Measurements from ENCODE around the gene RAP1A.

RAP1A gene

DNA sequence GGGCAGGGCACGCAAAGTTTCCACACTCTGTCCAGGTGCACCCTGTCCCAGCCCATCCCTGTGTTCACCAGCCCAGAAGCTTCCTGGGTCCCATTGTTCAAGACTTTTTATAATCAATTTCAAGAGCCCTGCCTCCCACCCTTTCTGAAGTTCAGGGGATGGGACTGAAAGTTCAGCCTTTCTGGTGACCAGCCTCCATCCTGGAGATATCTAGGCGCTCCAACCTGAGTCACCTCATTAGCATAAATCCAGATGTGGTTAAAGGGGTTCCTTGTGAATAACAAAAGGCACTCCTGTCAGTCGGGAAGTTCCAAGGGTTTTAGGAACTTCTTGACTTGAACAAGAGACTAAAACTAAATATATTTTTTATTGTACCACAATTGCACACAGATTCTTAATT, 48.4 kb upstream of the RAP1A start:
- no peaks in the 10 kb centered on the region for H4K20me1 ChIP-seq (ENCODE audit: insufficient read depth, low read length)
- no peak overlapping the region for H3K27ac ChIP-seq (ENCODE audit: low read length)
- TF ChIP-seq, protein P1, sequence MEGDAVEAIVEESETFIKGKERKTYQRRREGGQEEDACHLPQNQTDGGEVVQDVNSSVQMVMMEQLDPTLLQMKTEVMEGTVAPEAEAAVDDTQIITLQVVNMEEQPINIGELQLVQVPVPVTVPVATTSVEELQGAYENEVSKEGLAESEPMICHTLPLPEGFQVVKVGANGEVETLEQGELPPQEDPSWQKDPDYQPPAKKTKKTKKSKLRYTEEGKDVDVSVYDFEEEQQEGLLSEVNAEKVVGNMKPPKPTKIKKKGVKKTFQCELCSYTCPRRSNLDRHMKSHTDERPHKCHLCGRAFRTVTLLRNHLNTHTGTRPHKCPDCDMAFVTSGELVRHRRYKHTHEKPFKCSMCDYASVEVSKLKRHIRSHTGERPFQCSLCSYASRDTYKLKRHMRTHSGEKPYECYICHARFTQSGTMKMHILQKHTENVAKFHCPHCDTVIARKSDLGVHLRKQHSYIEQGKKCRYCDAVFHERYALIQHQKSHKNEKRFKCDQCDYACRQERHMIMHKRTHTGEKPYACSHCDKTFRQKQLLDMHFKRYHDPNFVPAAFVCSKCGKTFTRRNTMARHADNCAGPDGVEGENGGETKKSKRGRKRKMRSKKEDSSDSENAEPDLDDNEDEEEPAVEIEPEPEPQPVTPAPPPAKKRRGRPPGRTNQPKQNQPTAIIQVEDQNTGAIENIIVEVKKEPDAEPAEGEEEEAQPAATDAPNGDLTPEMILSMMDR (IDR thresholded peaks at IDR 0.05; ENCODE audit: low read length): no peak
- no peak for TF ChIP-seq EZH2phosphoT487 (IDR thresholded peaks at IDR 0.05; ENCODE audit: low read length)
- TF ChIP-seq EZH2 (optimal IDR thresholded peaks at IDR 0.05; ENCODE audit: low read depth, low read length): no peak
- H3K27me3 ChIP-seq (replicated peaks; ENCODE audit: insufficient read depth, low read length): no peaks in the 10 kb centered on the region
- H3K79me2 ChIP-seq (ENCODE audit: low read length): no peaks in the 10 kb centered on the region
- H3F3A ChIP-seq (ENCODE audit: insufficient read depth, low read length): no peaks in the 10 kb centered on the region
- H2AFZ ChIP-seq (ENCODE audit: low read length): no peak overlapping the region
- no peaks in the 10 kb centered on the region for H3K4me1 ChIP-seq (ENCODE audit: low read length)
- no peak for DNase-seq
- H3K4me3 ChIP-seq (ENCODE audit: low read length): no peak overlapping the region
- H3K9me3 ChIP-seq (replicated peaks; ENCODE audit: insufficient read depth, low read length): no peaks in the 10 kb centered on the region
- H3K9me2 ChIP-seq (replicated peaks; ENCODE audit: insufficient read depth, low read length): no peaks in the 10 kb centered on the region
- no peak overlapping the region for H3K9ac ChIP-seq (ENCODE audit: low read length)
- no peaks in the 10 kb centered on the region for H3K36me3 ChIP-seq (replicated peaks; ENCODE audit: insufficient read depth, low read length)
- no peak overlapping the region for H3K4me2 ChIP-seq (ENCODE audit: low read depth, low read length)

DNA sequence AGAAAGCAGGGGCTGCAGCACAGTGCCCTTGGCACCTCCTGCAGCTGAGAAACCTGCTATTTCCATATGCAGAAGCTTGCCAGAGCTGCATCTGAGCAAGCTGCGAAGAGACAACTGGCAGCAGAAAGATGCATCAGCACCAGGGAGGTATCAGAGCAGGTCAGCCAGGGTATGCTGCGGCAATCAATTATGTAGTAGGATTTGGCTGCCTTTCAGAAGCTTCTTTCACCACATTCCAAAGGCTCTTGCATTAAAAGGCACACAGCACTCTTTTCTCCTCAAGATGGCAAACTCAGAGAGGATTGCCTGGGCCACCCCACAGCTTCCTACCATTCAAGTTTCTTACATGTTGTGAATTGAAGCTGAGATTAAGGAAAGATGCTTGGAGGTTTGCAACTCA, 47.6 kb upstream of the RAP1A start:
- TF ChIP-seq EZH2 (optimal IDR thresholded peaks at IDR 0.05; ENCODE audit: low read depth, low read length) (no peak), EZH2phosphoT487 (IDR thresholded peaks at IDR 0.05; ENCODE audit: low read length) (no peak)
- TF ChIP-seq, protein P1 (IDR thresholded peaks at IDR 0.05; ENCODE audit: low read length): no peak
- no peaks in the 10 kb centered on the region for H3K4me1 ChIP-seq (ENCODE audit: low read length)
- no peaks in the 10 kb centered on the region for H3K9me3 ChIP-seq (replicated peaks; ENCODE audit: insufficient read depth, low read length)
- H3F3A ChIP-seq (ENCODE audit: insufficient read depth, low read length): no peaks in the 10 kb centered on the region
- H3K9me2 ChIP-seq (replicated peaks; ENCODE audit: insufficient read depth, low read length): no peaks in the 10 kb centered on the region
- H3K4me2 ChIP-seq (ENCODE audit: low read depth, low read length): no peak overlapping the region
- no peaks in the 10 kb centered on the region for H3K79me2 ChIP-seq (ENCODE audit: low read length)
- H4K20me1 ChIP-seq (ENCODE audit: insufficient read depth, low read length): no peaks in the 10 kb centered on the region
- H3K9ac ChIP-seq (ENCODE audit: low read length): no peak overlapping the region
- H3K4me3 ChIP-seq (ENCODE audit: low read length): no peak overlapping the region
- H3K36me3 ChIP-seq (replicated peaks; ENCODE audit: insufficient read depth, low read length): no peaks in the 10 kb centered on the region
- no peak for DNase-seq
- no peak overlapping the region for H3K27ac ChIP-seq (ENCODE audit: low read length)
- no peaks in the 10 kb centered on the region for H3K27me3 ChIP-seq (replicated peaks; ENCODE audit: insufficient read depth, low read length)
- no peak overlapping the region for H2AFZ ChIP-seq (ENCODE audit: low read length)

DNA sequence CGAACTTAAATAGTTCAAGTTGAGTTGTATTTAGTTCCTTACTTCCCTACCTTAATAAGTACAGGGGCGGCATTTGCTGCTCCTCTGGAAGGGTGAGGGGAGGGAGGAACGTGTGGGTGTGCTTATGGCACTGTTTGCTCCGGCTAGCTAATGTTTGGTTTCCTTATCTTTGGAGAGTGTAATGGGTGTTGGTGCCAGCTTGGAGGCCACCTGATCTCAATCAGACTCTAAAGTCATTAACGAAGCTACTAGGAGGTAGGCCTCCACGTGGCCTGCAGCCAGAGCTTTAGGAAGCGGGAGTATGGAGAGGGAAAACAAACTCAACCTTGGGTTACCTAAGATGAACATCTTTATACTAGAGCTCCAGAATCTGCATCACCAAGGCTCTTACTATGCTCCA, 43.0 kb upstream of the RAP1A start:
- Histone ChIP-seq H4K20me1 (ENCODE audit: insufficient read depth, low read length) (no peaks in the 10 kb centered on the region), H3K9me2 (replicated peaks; ENCODE audit: insufficient read depth, low read length) (no peaks in the 10 kb centered on the region), H3F3A (ENCODE audit: insufficient read depth, low read length) (no peaks in the 10 kb centered on the region), H3K4me1 (ENCODE audit: low read length) (no peaks in the 10 kb centered on the region), H3K9me3 (replicated peaks; ENCODE audit: insufficient read depth, low read length) (no peaks in the 10 kb centered on the region), H3K4me3 (ENCODE audit: low read length) (no peak overlapping the region), H3K27me3 (replicated peaks; ENCODE audit: insufficient read depth, low read length) (no peaks in the 10 kb centered on the region), H3K27ac (ENCODE audit: low read length) (no peak overlapping the region), H3K9ac (ENCODE audit: low read length) (no peak overlapping the region), H2AFZ (ENCODE audit: low read length) (no peak overlapping the region), H3K36me3 (replicated peaks; ENCODE audit: insufficient read depth, low read length) (no peaks in the 10 kb centered on the region), H3K4me2 (ENCODE audit: low read depth, low read length) (no peak overlapping the region), H3K79me2 (ENCODE audit: low read length) (no peaks in the 10 kb centered on the region)
- no peak for DNase-seq
- TF ChIP-seq, protein P1 (IDR thresholded peaks at IDR 0.05; ENCODE audit: low read length): no peak
- TF ChIP-seq EZH2phosphoT487 (IDR thresholded peaks at IDR 0.05; ENCODE audit: low read length) (no peak), EZH2 (optimal IDR thresholded peaks at IDR 0.05; ENCODE audit: low read depth, low read length) (no peak)
